Testis (tissue), 3 donors: ENCODE results near the gene ARHGEF10L. TPM values are rescaled to one million over a fixed set of nuclear protein-coding genes. Genes with fewer than 3 reads are reported as not detected.

ENCODE experiments used
- DNase-seq: peaks from one replicate; pipeline ENCODE4 v3.0.0-alpha.2; 2019
- H3K27ac ChIP-seq, 2 donors: fragments of 200-600 bp; sonication (generic); one replicate each; pipeline ENCODE4 v1.5.1; 2019
- H3K27me3 ChIP-seq: fragments of 200-600 bp; sonication (generic); one replicate; pipeline ENCODE4 v1.5.1; 2019
- H3K36me3 ChIP-seq: fragments of 200-600 bp; sonication (generic); one replicate; pipeline ENCODE4 v1.5.1; 2017; ENCODE audit warnings: low read depth; ENCODE audit errors: missing control alignments
- H3K4me1 ChIP-seq: fragments of 200-600 bp; sonication (generic); one replicate; pipeline ENCODE4 v1.5.1; 2019
- H3K4me3 ChIP-seq, 2 donors: fragments of 200-600 bp; sonication (generic); one replicate each; pipeline ENCODE4 v1.5.1; 2017 to 2019
- H3K9me3 ChIP-seq: fragments of 200-600 bp; sonication (generic); one replicate; pipeline ENCODE4 v1.5.1; 2017
- POLR2A ChIP-seq: fragments of 450-650 bp; IDR thresholded peaks from one replicate; pipeline ENCODE4 v1.6.1; 2017; ENCODE audit warnings: antibody characterized with exemption, mild to moderate bottlenecking, moderate library complexity
- WGBS, 2 donors: methylation state at CpG; one replicate each; pipeline ENCODE4 v1.1.5; 2018; 5-methylcytosine and 5-hydroxymethylcytosine counted together
- intact Hi-C: fragments of 100-400 bp; cut with DNase I; formaldehyde crosslinking; loops from one replicate; pipeline ENCODE4 v1.15.1; 2023; ENCODE audit warnings: low total_unique reads
- polyA plus RNA-seq: library from polyadenylated mRNA; stranded (reverse); fragments of 350-450 nt; fragmentation: Illumina TruSeq; extraction: RNeasy Lipid Tissue Mini Kit (QIAGEN cat#74804); gene quantifications from one replicate; pipeline ENCODE4 v1.2.3, GENCODE V29; 2014; ENCODE audit warnings: low read depth, low replicate concordance; ENCODE audit not compliant: insufficient read depth
- total RNA-seq, 2 donors: library from RNA; depleted of rRNA; stranded (reverse); fragments of >200 nt; gene quantifications; one replicate each; pipeline ENCODE4 v1.2.3, GENCODE V29; 2016
- TF ChIP-seq, protein P1 (sequence below), 3 experiments: fragments of 450-650 bp in 2 of 3; fragments of 200-600 bp in 1 of 3; sonication (generic) in 1 of 3; IDR thresholded peaks; one replicate each; pipeline ENCODE4 v1.5.1; 2016 to 2019; ENCODE audit warnings: antibody characterized with exemption in 3 of 3, mild to moderate bottlenecking in 2 of 3, moderate library complexity in 1 of 3

The ARHGEF10L gene
- total and polyA plus RNA-seq, 3 donors from 2014 or later, result 13.5 to 20.3 (median 18.4) TPM

DNA sequence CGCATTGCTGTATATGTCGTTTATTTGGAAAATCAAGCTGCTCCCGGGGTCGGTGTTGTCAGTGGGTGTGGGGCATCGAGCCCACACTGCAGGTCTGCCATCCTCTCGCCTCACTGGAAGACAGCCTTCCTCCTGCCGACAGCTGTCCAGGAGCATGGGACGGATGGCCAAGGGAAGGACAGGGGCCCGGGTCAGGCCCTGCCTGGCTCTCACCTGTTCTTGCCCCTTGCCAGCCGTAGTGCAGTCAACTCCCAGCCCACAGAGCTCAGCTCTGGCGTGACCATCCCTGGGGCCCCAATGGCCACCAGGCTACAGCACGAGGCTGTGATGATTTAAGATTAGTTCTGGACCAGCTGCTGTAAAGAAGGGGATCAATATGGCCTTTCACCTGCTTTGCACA, 128.7 kb downstream of the ARHGEF10L start:
- intact Hi-C loops, result no loop called here
- H3K4me3 ChIP-seq, result no peak overlapping the region
- no peaks in the 10 kb centered on the region for H3K36me3 ChIP-seq
- no peaks in the 10 kb centered on the region for H3K4me1 ChIP-seq
- 90 to 92% methylated on average over 12 of the region's 12 CpGs for WGBS, 2 donors
- H3K27ac ChIP-seq, result no peak overlapping the region
- no peaks in the 10 kb centered on the region for H3K27me3 ChIP-seq
- TF ChIP-seq, protein P1, sequence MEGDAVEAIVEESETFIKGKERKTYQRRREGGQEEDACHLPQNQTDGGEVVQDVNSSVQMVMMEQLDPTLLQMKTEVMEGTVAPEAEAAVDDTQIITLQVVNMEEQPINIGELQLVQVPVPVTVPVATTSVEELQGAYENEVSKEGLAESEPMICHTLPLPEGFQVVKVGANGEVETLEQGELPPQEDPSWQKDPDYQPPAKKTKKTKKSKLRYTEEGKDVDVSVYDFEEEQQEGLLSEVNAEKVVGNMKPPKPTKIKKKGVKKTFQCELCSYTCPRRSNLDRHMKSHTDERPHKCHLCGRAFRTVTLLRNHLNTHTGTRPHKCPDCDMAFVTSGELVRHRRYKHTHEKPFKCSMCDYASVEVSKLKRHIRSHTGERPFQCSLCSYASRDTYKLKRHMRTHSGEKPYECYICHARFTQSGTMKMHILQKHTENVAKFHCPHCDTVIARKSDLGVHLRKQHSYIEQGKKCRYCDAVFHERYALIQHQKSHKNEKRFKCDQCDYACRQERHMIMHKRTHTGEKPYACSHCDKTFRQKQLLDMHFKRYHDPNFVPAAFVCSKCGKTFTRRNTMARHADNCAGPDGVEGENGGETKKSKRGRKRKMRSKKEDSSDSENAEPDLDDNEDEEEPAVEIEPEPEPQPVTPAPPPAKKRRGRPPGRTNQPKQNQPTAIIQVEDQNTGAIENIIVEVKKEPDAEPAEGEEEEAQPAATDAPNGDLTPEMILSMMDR (IDR thresholded peaks at IDR 0.05), result no peak
- TF ChIP-seq POLR2A, result no peak
- H3K9me3 ChIP-seq, result no peaks in the 10 kb centered on the region
- DNase-seq, result no peak

DNA sequence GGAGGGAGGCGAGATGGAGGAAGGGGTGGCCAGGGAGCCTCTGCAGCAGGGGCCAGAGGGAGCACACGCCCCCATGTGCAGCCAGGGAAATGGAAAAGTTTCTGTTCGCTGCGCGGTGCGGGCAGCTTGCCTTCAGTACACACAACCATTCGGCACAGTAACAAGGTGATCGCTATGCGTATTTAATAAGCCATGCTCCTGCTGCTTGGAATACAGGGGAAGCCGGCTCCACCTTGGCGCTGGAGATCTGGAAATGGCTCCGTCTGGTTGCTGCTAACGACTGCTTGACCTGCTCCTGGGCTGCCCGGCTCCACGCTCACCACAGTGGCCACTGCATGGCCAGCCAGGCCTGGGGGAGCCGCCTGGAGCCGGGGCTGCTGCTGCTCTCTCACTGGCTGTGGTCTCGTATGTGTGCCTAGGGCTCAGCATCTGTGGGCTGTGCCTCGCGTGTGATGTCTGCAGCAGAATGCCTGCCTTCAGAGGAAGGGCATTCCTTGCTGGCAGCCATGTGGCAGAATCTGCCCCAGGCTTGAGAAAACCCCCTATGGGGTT, 129.2 kb downstream of the ARHGEF10L start:
- Histone ChIP-seq H3K4me3 (no peak overlapping the region), H3K27ac (no peak overlapping the region), H3K27me3 (no peaks in the 10 kb centered on the region), H3K4me1 (no peaks in the 10 kb centered on the region), H3K36me3 (no peaks in the 10 kb centered on the region), H3K9me3 (no peaks in the 10 kb centered on the region)
- TF ChIP-seq POLR2A, result no peak
- TF ChIP-seq, protein P1 (IDR thresholded peaks at IDR 0.05), result no peak
- intact Hi-C loops, result no loop called here
- 86 to 100% methylated on average over 7 to 20 of the region's 20 CpGs for WGBS, 2 donors
- no peak for DNase-seq

DNA sequence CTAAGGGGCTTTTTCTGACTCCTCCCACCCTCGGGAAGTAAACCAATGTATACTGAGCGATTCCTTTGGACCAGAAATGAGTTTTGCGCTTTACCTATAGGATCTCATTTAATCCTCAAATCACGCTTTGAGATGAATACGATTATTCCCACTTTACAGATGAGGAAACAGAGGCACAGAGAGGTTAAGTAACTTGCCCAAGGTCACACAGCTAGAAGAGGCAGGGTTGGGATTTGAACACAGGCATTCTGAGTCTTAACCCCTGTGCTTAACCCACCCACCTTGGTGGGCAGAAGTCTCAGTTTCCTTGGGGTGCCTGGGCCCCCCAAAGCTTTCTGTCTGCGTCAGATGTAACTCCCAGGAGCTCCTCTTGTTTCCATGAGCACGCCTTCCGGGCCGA, 129.8 kb downstream of the ARHGEF10L start:
- intact Hi-C loops, result no loop called here

DNA sequence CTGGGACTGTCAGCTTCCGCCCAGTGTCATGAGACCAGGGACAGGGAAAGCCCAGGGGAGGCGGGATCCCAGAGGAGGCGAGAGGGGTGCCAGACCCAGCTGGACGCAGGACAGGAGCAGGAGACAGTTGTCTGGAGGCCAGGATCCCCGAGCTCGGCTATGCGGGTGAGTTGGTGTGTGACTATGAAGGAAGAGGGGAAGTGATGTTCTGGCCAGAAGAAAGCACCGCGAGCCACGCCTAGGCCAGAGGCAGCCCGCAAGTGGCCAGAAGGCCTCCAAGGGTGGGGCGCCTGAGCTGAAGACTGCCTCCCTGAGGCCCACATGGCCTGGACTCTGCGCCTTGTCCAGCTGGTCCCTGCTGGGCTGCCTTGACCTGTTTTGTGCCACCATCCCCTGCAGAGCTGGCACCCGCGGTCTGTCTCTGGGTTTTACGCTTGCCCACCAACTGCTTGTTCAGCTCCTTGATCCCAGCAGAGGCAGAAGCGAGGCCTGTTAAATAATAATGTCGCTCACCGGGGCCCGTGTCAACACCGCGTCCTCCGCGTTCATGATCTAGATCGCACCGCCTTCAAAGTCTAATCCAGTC, 130.5 kb downstream of the ARHGEF10L start:
- no peak overlapping the region for H3K4me3 ChIP-seq
- TF ChIP-seq, protein P1 (IDR thresholded peaks at IDR 0.05), result no peak
- H3K9me3 ChIP-seq, result no peaks in the 10 kb centered on the region
- intact Hi-C loops, result no loop called here
- no peaks in the 10 kb centered on the region for H3K36me3 ChIP-seq
- no peaks in the 10 kb centered on the region for H3K4me1 ChIP-seq
- no peak for DNase-seq
- 90 to 94% methylated on average over 16 to 26 of the region's 26 CpGs for WGBS, 2 donors
- no peak overlapping the region for H3K27ac ChIP-seq
- no peaks in the 10 kb centered on the region for H3K27me3 ChIP-seq

More for the DNA sequence above, 129.8 kb downstream of the ARHGEF10L start:
- WGBS, 2 donors, result 93 to 94% methylated on average over 9 of the region's 9 CpGs
- TF ChIP-seq POLR2A, result no peak
- TF ChIP-seq, protein P1 (IDR thresholded peaks at IDR 0.05), result no peak
- DNase-seq, result no peak
- Histone ChIP-seq H3K9me3 (no peaks in the 10 kb centered on the region), H3K4me3 (no peak overlapping the region), H3K27me3 (no peaks in the 10 kb centered on the region), H3K36me3 (no peaks in the 10 kb centered on the region), H3K4me1 (no peaks in the 10 kb centered on the region), H3K27ac (no peak overlapping the region)
